ENCODE measurements around the gene KIAA0319L.

Gene KIAA0319L

GRCh38 chr1:35532497-35533223 is 24.5 kb downstream of the KIAA0319L start:
- Histone ChIP-seq H3K4me1 (ENCODE audit: control insufficient read depth, insufficient read depth, low read length) (peaks cover 36% of the 10 kb centered on the region), H3K36me3 (ENCODE audit: control insufficient read depth, insufficient read depth, low read length) (peaks cover 21% of the 10 kb centered on the region), H3K9ac (ENCODE audit: low read depth, low read length) (no peak overlapping the region), H3K27ac (ENCODE audit: low read depth, low read length) (no peak overlapping the region), H3K27me3 (ENCODE audit: control insufficient read depth, insufficient read depth, low read length) (no peaks in the 10 kb centered on the region), H3K9me3 (ENCODE audit: control insufficient read depth, insufficient read depth, low read length) (no peaks in the 10 kb centered on the region; the same call in 1 of the 2 replicates), H3K4me3 (ENCODE audit: low read depth, low read length) (no peak overlapping the region)

- H3K4me1 ChIP-seq (ENCODE audit: control insufficient read depth, insufficient read depth, low read length): peaks cover 24% of the 10 kb centered on the region
- peaks cover 21% of the 10 kb centered on the region for H3K36me3 ChIP-seq (ENCODE audit: control insufficient read depth, insufficient read depth, low read length)
- H3K4me3 ChIP-seq (ENCODE audit: low read depth, low read length): no peak overlapping the region
- no peaks in the 10 kb centered on the region; the same call in 1 of the 2 replicates for H3K9me3 ChIP-seq (ENCODE audit: control insufficient read depth, insufficient read depth, low read length)
- no peak overlapping the region for H3K9ac ChIP-seq (ENCODE audit: low read depth, low read length)
- H3K27ac ChIP-seq (ENCODE audit: low read depth, low read length): no peak overlapping the region
- H3K27me3 ChIP-seq (ENCODE audit: control insufficient read depth, insufficient read depth, low read length): no peaks in the 10 kb centered on the region
Measured at GRCh38 chr1:35531368-35531767, 25.8 kb downstream of the KIAA0319L start.

DNA sequence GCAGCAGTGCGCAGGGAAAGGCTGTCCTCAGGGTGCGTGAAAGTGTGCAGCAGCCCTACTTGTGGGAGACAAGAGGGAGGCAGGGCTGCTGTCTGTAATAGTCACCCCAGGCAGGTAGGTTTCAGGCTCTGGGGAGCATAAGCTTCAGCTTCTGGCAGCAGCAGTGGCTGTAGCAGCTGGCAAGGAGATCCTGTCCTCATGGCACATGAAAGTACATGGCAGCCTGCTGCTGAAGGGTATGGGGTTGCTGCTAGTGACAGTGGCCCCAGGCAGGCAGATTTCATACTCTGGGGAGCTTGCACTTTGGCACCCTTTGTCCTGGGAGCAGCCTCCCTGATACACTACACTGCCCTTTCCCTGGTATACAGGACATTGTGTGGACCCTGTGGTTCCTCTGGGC is 26.3 kb downstream of the KIAA0319L start:
- peaks cover 21% of the 10 kb centered on the region for H3K36me3 ChIP-seq (ENCODE audit: control insufficient read depth, insufficient read depth, low read length)
- peaks cover 20% of the 10 kb centered on the region for H3K4me1 ChIP-seq (ENCODE audit: control insufficient read depth, insufficient read depth, low read length)
- no peak overlapping the region for H3K4me3 ChIP-seq (ENCODE audit: low read depth, low read length)
- H3K27ac ChIP-seq (ENCODE audit: low read depth, low read length): no peak overlapping the region
- H3K9me3 ChIP-seq (ENCODE audit: control insufficient read depth, insufficient read depth, low read length): no peaks in the 10 kb centered on the region; the same call in 1 of the 2 replicates
- H3K27me3 ChIP-seq (ENCODE audit: control insufficient read depth, insufficient read depth, low read length): no peaks in the 10 kb centered on the region
- H3K9ac ChIP-seq (ENCODE audit: low read depth, low read length): no peak overlapping the region

- Histone ChIP-seq H3K9ac (ENCODE audit: low read depth, low read length) (no peak overlapping the region), H3K36me3 (ENCODE audit: control insufficient read depth, insufficient read depth, low read length) (peaks cover 21% of the 10 kb centered on the region), H3K27ac (ENCODE audit: low read depth, low read length) (no peak overlapping the region), H3K27me3 (ENCODE audit: control insufficient read depth, insufficient read depth, low read length) (no peaks in the 10 kb centered on the region), H3K9me3 (ENCODE audit: control insufficient read depth, insufficient read depth, low read length) (no peaks in the 10 kb centered on the region; the same call in 1 of the 2 replicates), H3K4me1 (ENCODE audit: control insufficient read depth, insufficient read depth, low read length) (peaks cover 13% of the 10 kb centered on the region), H3K4me3 (ENCODE audit: low read depth, low read length) (no peak overlapping the region)
Measured at GRCh38 chr1:35530168-35530567, 27.0 kb downstream of the KIAA0319L start.

DNA sequence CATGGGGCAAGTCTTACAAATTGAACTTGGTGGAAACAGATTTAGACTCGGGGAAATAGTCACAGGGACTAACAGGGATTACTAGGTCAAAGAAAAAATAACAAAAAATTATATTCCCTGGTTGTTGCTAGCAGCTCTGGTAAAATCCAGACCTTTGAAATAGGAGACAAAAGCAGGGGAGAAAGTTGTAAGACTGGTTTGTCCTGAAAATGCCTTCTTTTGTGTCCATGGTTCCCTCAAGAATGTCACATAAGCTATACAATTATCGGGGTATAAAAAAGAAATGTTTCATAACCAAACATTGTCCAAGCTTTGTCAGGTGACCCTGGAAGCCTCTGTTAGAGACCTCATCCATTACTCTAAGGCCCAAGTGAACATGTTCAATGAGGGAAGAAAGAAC is 33.1 kb downstream of the KIAA0319L start:
- Histone ChIP-seq H3K36me3 (ENCODE audit: control insufficient read depth, insufficient read depth, low read length) (no peaks in the 10 kb centered on the region), H3K9me3 (ENCODE audit: control insufficient read depth, insufficient read depth, low read length) (no peaks in the 10 kb centered on the region), H3K4me1 (ENCODE audit: control insufficient read depth, insufficient read depth, low read length) (peaks cover 17% of the 10 kb centered on the region), H3K27ac (ENCODE audit: low read depth, low read length) (no peak overlapping the region), H3K4me3 (ENCODE audit: low read depth, low read length) (no peak overlapping the region), H3K9ac (ENCODE audit: low read depth, low read length) (no peak overlapping the region), H3K27me3 (ENCODE audit: control insufficient read depth, insufficient read depth, low read length) (no peaks in the 10 kb centered on the region)

DNA sequence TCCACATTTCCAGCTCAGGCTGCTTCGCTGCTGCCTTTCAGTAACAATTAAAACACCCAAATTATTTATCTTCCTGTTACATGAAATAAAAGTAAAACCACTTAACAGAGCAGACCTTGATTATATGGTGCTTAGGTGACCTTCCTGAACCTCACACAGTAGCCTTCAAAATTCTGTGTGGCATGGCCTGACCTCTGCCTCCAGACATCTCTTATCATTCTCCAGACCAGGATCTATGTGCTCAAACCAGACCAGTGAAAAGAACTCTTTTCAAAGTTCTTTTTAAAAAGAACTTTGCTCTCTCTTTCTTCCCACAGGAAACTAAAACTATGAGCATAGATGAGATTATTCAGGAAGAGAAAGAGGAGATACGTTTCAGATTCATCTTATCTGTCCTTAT is 37.8 kb downstream of the KIAA0319L start:
- no peak overlapping the region for H3K27ac ChIP-seq (ENCODE audit: low read depth, low read length)
- no peaks in the 10 kb centered on the region for H3K27me3 ChIP-seq (ENCODE audit: control insufficient read depth, insufficient read depth, low read length)
- H3K36me3 ChIP-seq (ENCODE audit: control insufficient read depth, insufficient read depth, low read length): no peaks in the 10 kb centered on the region
- H3K9me3 ChIP-seq (ENCODE audit: control insufficient read depth, insufficient read depth, low read length): 0 out of 2 replicates have a peak, but pooled peaks cover 3% of the 10 kb centered on the region
- H3K4me1 ChIP-seq (ENCODE audit: control insufficient read depth, insufficient read depth, low read length): peaks cover 9% of the 10 kb centered on the region
- no peak overlapping the region for H3K4me3 ChIP-seq (ENCODE audit: low read depth, low read length)
- H3K9ac ChIP-seq (ENCODE audit: low read depth, low read length): no peak overlapping the region

DNA sequence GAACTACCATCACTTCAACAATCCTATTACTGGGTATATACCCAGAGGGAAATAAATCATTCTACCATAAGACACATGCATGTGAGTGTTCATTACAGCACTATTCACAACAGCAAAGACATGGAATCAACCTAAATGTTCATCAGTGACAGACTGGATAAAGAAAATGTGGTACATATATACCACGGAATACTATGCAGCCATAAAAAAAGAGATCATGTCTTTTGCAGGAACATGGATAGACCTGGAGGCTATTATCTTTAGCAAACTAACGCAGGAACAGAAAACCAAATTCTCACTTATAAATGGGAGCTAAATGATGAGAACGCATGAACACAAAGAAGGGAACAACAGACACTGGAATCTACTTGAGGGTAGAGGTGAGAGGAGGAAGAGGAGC is 39.0 kb downstream of the KIAA0319L start:
- Histone ChIP-seq H3K27me3 (ENCODE audit: control insufficient read depth, insufficient read depth, low read length) (no peaks in the 10 kb centered on the region), H3K9ac (ENCODE audit: low read depth, low read length) (no peak overlapping the region), H3K36me3 (ENCODE audit: control insufficient read depth, insufficient read depth, low read length) (no peaks in the 10 kb centered on the region), H3K27ac (ENCODE audit: low read depth, low read length) (no peak overlapping the region), H3K4me1 (ENCODE audit: control insufficient read depth, insufficient read depth, low read length) (no peaks in the 10 kb centered on the region), H3K9me3 (ENCODE audit: control insufficient read depth, insufficient read depth, low read length) (0 out of 2 replicates have a peak, but pooled peaks cover 3% of the 10 kb centered on the region), H3K4me3 (ENCODE audit: low read depth, low read length) (no peak overlapping the region)

DNA sequence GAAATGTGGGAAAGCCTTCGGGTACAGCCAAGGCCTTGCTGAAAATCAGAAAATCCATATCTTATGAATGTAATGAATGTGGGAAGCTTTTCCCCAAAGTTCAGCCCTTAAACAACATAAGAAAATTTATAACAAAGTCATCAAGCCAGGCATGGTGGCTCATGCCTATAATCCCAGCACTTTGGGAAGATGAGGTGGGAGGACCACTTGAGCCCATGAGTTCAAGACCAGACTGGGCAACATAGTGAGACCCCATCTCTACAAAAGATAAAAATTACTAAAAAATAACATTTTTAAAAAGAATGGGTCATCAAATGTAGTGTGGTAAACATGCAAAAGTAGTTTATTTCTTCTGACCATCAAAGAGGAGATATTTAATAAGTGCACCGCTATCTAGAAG is 45.9 kb downstream of the KIAA0319L start:
- Histone ChIP-seq H3K9ac (ENCODE audit: low read depth, low read length) (no peak overlapping the region), H3K4me3 (ENCODE audit: low read depth, low read length) (no peak overlapping the region), H3K36me3 (ENCODE audit: control insufficient read depth, insufficient read depth, low read length) (peaks cover 4% of the 10 kb centered on the region; the same call in 1 of the 2 replicates), H3K27me3 (ENCODE audit: control insufficient read depth, insufficient read depth, low read length) (no peaks in the 10 kb centered on the region), H3K4me1 (ENCODE audit: control insufficient read depth, insufficient read depth, low read length) (no peaks in the 10 kb centered on the region), H3K9me3 (ENCODE audit: control insufficient read depth, insufficient read depth, low read length) (0 out of 2 replicates have a peak, but pooled peaks cover 3% of the 10 kb centered on the region), H3K27ac (ENCODE audit: low read depth, low read length) (no peak overlapping the region)

DNA sequence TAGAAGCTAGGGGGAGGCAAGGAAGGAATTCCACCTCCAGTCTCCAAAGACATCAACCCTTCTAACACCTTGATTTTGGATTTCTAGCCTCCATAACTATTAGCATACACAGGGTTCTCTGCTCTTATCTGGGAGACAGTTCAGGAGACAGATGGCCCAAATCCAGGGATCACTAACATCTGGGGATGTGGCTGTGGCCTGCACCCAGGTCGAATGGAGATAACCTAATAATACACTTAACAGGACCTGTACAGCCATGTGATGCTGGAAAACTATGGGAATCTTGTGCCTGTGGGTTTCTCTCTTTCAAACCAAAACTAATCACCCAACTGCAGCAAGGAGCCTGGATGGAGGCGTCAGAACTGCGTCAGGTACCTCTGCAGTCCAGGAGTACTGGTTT is 47.6 kb downstream of the KIAA0319L start:
- no peak overlapping the region for H3K9ac ChIP-seq (ENCODE audit: low read depth, low read length)
- H3K4me1 ChIP-seq (ENCODE audit: control insufficient read depth, insufficient read depth, low read length): no peaks in the 10 kb centered on the region
- peaks cover 16% of the 10 kb centered on the region for H3K36me3 ChIP-seq (ENCODE audit: control insufficient read depth, insufficient read depth, low read length)
- H3K9me3 ChIP-seq (ENCODE audit: control insufficient read depth, insufficient read depth, low read length): no peaks in the 10 kb centered on the region
- no peaks in the 10 kb centered on the region for H3K27me3 ChIP-seq (ENCODE audit: control insufficient read depth, insufficient read depth, low read length)
- H3K27ac ChIP-seq (ENCODE audit: low read depth, low read length): no peak overlapping the region
- H3K4me3 ChIP-seq (ENCODE audit: low read depth, low read length): no peak overlapping the region

DNA sequence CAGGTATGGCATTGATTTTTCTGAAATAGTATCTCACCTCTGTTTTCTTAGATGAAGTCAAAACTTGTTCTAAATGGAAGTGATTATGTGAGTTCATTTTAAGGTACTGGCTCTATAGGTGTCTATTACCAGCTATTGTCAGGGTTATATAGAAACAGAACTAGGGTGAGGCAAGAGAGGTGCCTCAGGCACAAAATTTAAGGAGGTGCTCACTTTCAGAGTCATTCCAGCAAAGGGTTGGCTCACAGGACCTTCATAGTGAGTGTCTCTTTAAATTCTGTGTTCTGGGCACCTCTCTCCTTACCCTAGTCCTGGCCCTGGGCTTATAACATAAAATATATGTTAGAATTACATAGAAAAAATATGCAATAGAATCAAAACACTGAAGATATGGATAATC is 49.3 kb downstream of the KIAA0319L start:
- H3K9ac ChIP-seq (ENCODE audit: low read depth, low read length): no peak overlapping the region
- H3K27me3 ChIP-seq (ENCODE audit: control insufficient read depth, insufficient read depth, low read length): no peaks in the 10 kb centered on the region
- no peak overlapping the region for H3K27ac ChIP-seq (ENCODE audit: low read depth, low read length)
- no peaks in the 10 kb centered on the region for H3K4me1 ChIP-seq (ENCODE audit: control insufficient read depth, insufficient read depth, low read length)
- no peaks in the 10 kb centered on the region for H3K9me3 ChIP-seq (ENCODE audit: control insufficient read depth, insufficient read depth, low read length)
- no peak overlapping the region for H3K4me3 ChIP-seq (ENCODE audit: low read depth, low read length)
- peaks cover 16% of the 10 kb centered on the region for H3K36me3 ChIP-seq (ENCODE audit: control insufficient read depth, insufficient read depth, low read length)

DNA sequence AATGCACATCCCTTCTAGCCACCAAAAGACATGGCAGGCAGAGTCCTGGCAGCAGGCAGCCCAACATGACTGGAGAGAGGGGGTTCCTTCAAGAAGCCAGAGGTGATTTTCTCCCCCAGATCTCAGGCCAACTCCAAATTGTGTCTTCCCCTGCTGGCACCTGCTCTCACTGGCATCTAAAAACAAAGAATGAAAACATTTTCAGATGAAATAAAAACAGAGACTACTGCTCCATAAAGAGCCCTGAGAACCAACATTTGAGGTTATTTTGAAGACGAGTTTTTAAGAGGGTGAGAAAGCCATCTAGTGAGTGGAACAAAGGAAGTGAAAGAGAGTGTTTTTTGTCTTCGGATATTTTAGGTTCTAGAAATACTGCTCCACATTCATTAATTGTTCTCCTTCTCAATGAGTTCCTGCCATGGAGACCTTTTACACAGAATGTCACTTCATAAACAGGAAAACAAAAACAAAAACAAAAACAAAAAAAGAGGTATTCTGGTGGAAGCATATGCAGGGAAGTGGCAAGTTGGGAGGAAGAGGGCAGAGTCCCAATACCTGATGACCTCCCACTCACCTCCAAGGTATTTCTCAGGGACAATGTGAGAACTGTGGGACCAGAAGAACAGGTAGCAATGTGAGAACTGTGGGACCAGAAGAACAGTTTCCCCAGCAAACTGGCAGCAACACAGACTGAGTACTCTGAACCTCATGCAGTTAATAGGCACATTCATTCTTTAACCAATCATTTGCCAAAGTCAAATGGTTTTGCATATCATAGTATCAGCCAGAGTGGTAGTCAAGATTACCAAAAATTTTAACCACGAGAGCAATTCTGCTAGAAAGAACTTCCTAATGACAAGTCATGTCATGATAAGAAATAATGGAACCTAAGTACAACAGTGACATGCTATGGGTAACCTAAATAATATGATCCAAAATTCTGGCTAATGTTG is 50.0 kb downstream of the KIAA0319L start:
- Histone ChIP-seq H3K4me3 (ENCODE audit: low read depth, low read length) (no peak overlapping the region), H3K9ac (ENCODE audit: low read depth, low read length) (no peak overlapping the region), H3K36me3 (ENCODE audit: control insufficient read depth, insufficient read depth, low read length) (peaks cover 16% of the 10 kb centered on the region)

More for the DNA sequence above, 50.0 kb downstream of the KIAA0319L start:
- Histone ChIP-seq H3K27me3 (ENCODE audit: control insufficient read depth, insufficient read depth, low read length) (no peaks in the 10 kb centered on the region), H3K27ac (ENCODE audit: low read depth, low read length) (no peak overlapping the region), H3K4me1 (ENCODE audit: control insufficient read depth, insufficient read depth, low read length) (no peaks in the 10 kb centered on the region), H3K9me3 (ENCODE audit: control insufficient read depth, insufficient read depth, low read length) (no peaks in the 10 kb centered on the region)

All from HUES48 (cell line).